GM12878 (cell line): Measurements from ENCODE around the gene TMEM253. TPM values are rescaled to one million over a fixed set of nuclear protein-coding genes. Genes with fewer than 3 reads are reported as not detected.

Source experiments
- ATAC-seq: fragments of 200-7000 bp; cut with Tn5 transposase; 3 replicates; pipeline ENCODE4 v1.9.1; 2020; ENCODE audit warnings: mild to moderate bottlenecking, moderate library complexity
- Bru-seq: library from RNA; stranded (reverse); fragments of 400-500 nt; gene quantifications from one replicate; lab custom pipeline; 2021; lab: Mats Ljungman, UMichigan
- BruChase-seq, 2 experiments: library from RNA; stranded (reverse); fragments of 400-500 nt; gene quantifications; one replicate each; lab custom pipeline; 2021; lab: Mats Ljungman, UMichigan
- BruUV-seq: library from RNA; stranded (reverse); fragments of 400-500 nt; replicated peaks from 2 replicates; lab custom pipeline; 2021; lab: Mats Ljungman, UMichigan
- CTCF ChIA-PET: fragments of 300-600 bp; sonication (Branson Sonifier 250); formaldehyde crosslinking; extraction: SDS; loops from one replicate; lab custom pipeline; 2021; ENCODE audit warnings: inconsistent platforms; lab: Yijun Ruan, JAX
- POLR2A ChIA-PET: fragments of 350-600 bp; formaldehyde crosslinking; extraction: SDS; loops from one replicate; lab custom pipeline; 2021; ENCODE audit warnings: inconsistent platforms; lab: Charles Lee
- RAD21 ChIA-PET: fragments of 300-600 bp; sonication (Branson Sonifier 250); formaldehyde crosslinking; loops from one replicate; lab custom pipeline; 2023; ENCODE audit warnings: antibody characterized with exemption; ENCODE audit not compliant: unreplicated experiment; lab: Charles Lee
- SMC1A ChIA-PET: fragments of 300-600 bp; sonication (Branson Sonifier 250); formaldehyde crosslinking; loops from one replicate; lab custom pipeline; 2023; ENCODE audit not compliant: unreplicated experiment, uncharacterized antibody; lab: Charles Lee
- DNase-seq: peaks from one replicate; pipeline ENCODE4 v3.0.0-alpha.2; 2011; ENCODE audit warnings: low read depth, low spot score
- FAIRE-seq: peaks from 3 replicates; lab custom pipeline; 2011; peaks lifted over from hg19 to GRCh38; lab: Jason Lieb, UNC
- H2AFZ ChIP-seq: 2 replicates; pipeline ENCODE4 v1.6.0; 2011; ENCODE audit warnings: low read depth, low read length, control low read depth; ENCODE audit not compliant: control insufficient read depth
- H3K27ac ChIP-seq: 2 replicates; pipeline ENCODE4 v1.5.1; 2011; ENCODE audit warnings: control low read depth; ENCODE audit not compliant: control insufficient read depth, insufficient read depth
- H3K27me3 ChIP-seq, 2 experiments: replicated peaks in 1 of 2; 2 replicates each; pipeline versions ENCODE4 v1.6.0 to v1.6.1; 2011; ENCODE audit warnings: low read length in 1 of 2; ENCODE audit not compliant: control insufficient read depth in 2 of 2, insufficient read depth in 2 of 2
- H3K36me3 ChIP-seq, 2 experiments: 2 replicates each; pipeline ENCODE4 v1.5.1; 2011; ENCODE audit warnings: low read length in 1 of 2; ENCODE audit not compliant: control insufficient read depth in 2 of 2, insufficient read depth in 2 of 2
- H3K4me1 ChIP-seq: 2 replicates; pipeline ENCODE4 v1.6.1; 2011; ENCODE audit warnings: mild to moderate bottlenecking, low read length, moderate library complexity, mixed read lengths; ENCODE audit not compliant: control insufficient read depth, insufficient read depth
- H3K4me2 ChIP-seq: 2 replicates; pipeline ENCODE4 v1.6.0; 2011; ENCODE audit warnings: control low read depth; ENCODE audit not compliant: control insufficient read depth, insufficient read depth
- H3K4me3 ChIP-seq: fragments of 200-600 bp; sonication (generic); 2 replicates; pipeline ENCODE4 v1.5.1; 2016
- H3K79me2 ChIP-seq: 2 replicates; pipeline ENCODE4 v1.6.0; 2011; ENCODE audit warnings: low read length; ENCODE audit not compliant: control insufficient read depth, insufficient read depth
- H3K9ac ChIP-seq: 2 replicates; pipeline ENCODE4 v1.8.0; 2011; ENCODE audit warnings: low read length, control low read depth, mixed read lengths; ENCODE audit not compliant: control insufficient read depth, insufficient read depth
- H3K9me3 ChIP-seq: replicated peaks from 3 replicates; pipeline ENCODE4 v1.5.1; 2011; ENCODE audit warnings: mild to moderate bottlenecking, low read length; ENCODE audit not compliant: control insufficient read depth, insufficient read depth
- H4K20me1 ChIP-seq: 2 replicates; pipeline ENCODE4 v1.6.0; 2011; ENCODE audit not compliant: control insufficient read depth, insufficient read depth
- IRF3 ChIP-seq: fragments of 450-650 bp; IDR thresholded peaks from 2 replicates; pipeline ENCODE4 v1.6.1; 2014; ENCODE audit warnings: mild to moderate bottlenecking
- IRF4 ChIP-seq: IDR thresholded peaks from 2 replicates; pipeline ENCODE4 v1.6.1; 2011; ENCODE audit warnings: low read depth, low read length
- MYC ChIP-seq: IDR thresholded peaks from 2 replicates; pipeline ENCODE4 v1.6.1; 2011; ENCODE audit warnings: mild to moderate bottlenecking, low read length, moderate library complexity, inconsistent platforms; ENCODE audit not compliant: insufficient read depth, insufficient replicate concordance, insufficient read length, severe bottlenecking
- NFXL1 ChIP-seq: fragments of 450-650 bp; IDR thresholded peaks from 2 replicates; pipeline ENCODE4 v1.6.1; 2017; ENCODE audit warnings: antibody characterized with exemption, mild to moderate bottlenecking, borderline replicate concordance
- SMARCA5 ChIP-seq: fragments of 450-650 bp; IDR thresholded peaks from 2 replicates; pipeline ENCODE4 v1.6.1; 2017; ENCODE audit warnings: mild to moderate bottlenecking
- SMC3 ChIP-seq: IDR thresholded peaks from 2 replicates; pipeline ENCODE4 v1.6.1; 2011; ENCODE audit warnings: low read length, improper control_type of control experiment, borderline replicate concordance
- WGBS: methylation state at CpG from one replicate; pipeline ENCODE4 v1.1.6; 2016; ENCODE audit warnings: low lambda C conversion rate; ENCODE audit not compliant: insufficient replicate concordance, insufficient coverage; ENCODE audit errors: missing lambda C conversion rate; 5-methylcytosine and 5-hydroxymethylcytosine counted together
- in situ Hi-C: fragments of 300-500 bp; cut with MboI; formaldehyde crosslinking; loops from 9 replicates; pipeline ENCODE4 v1.14.3; 2018; ENCODE audit warnings: mixed read lengths
- intact Hi-C: fragments of 100-400 bp; cut with micrococcal nuclease; formaldehyde crosslinking; loops from one replicate; pipeline ENCODE4 v1.14.2; 2022; ENCODE audit not compliant: unreplicated experiment
- long read RNA-seq, 2 experiments: library from polyadenylated mRNA; unstranded; transcript quantifications; one replicate each; pipeline ENCODE4 v2.0.0, GENCODE V29; 2019 to 2020
- polyA minus RNA-seq, 3 experiments: library from RNA; depleted of rRNA, polyadenylated mRNA; stranded (reverse); fragments of >200 nt; gene quantifications; 2 replicates each; pipeline ENCODE4 v1.2.3, GENCODE V29; 2011
- polyA plus RNA-seq, 11 experiments: library from polyadenylated mRNA; depleted of rRNA in 4 of 11; unstranded in 6 of 11; stranded (reverse) in 5 of 11; fragments of >200 nt; fragmentation: Nextera tagmentation in 4 of 11; fragmentation: Illumina TruSeq in 1 of 11; extraction: Ambion mirVana in 4 of 11; extraction: Trizol in 1 of 11; gene quantifications; 1 replicate in 1 of 11; 2 replicates in 10 of 11; pipeline versions ENCODE4 v1.2.1 to v1.2.3, GENCODE V29; 2011 to 2016; ENCODE audit warnings: inconsistent platforms in 2 of 11, missing spikeins in 2 of 11, low read depth in 1 of 11
- total RNA-seq, 4 experiments: library from RNA; depleted of rRNA in 3 of 4; stranded (reverse); fragments of >200 nt in 3 of 4; fragmentation: Illumina TruSeq in 1 of 4; extraction: Trizol in 1 of 4; gene quantifications; 2 replicates each; pipeline versions ENCODE4 v1.2.1 to v1.2.3, GENCODE V29; 2013 to 2021

TMEM253 gene
- total RNA-seq (2013; cell fraction: nucleolus; rRNA removed), result not detected in 2 replicates
- not detected in 2 replicates for total RNA-seq (2014; rRNA removed)
- total RNA-seq (2014; rRNA removed; fragmentation: Illumina TruSeq; extraction: Trizol), result not detected in 2 replicates
- not detected in 2 replicates for total RNA-seq (2021)
- not detected for polyA plus RNA-seq (2011; ENCODE audit: low read depth)
- 0.09 and 0.11 TPM in 2 replicates for polyA plus RNA-seq (2011; rRNA removed)
- 0.07 and 0.10 TPM in 2 replicates for polyA plus RNA-seq (2011; cell fraction: cytosol; rRNA removed)
- 0.12 and 0.22 TPM in 2 replicates for polyA plus RNA-seq (2011; cell fraction: nucleus; rRNA removed)
- polyA plus RNA-seq (2012), result not detected in 2 replicates
- not detected in 2 replicates for polyA plus RNA-seq (2014; fragmentation: Illumina TruSeq; extraction: Trizol)
- polyA plus RNA-seq (2014; fragmentation: Nextera tagmentation; extraction: Ambion mirVana), result under 1 TPM in 1 of 2 experiments, not detected in 1; 0.48 TPM
- polyA plus RNA-seq (2014; rRNA removed), result not detected in 2 replicates
- not detected for polyA plus RNA-seq (2016; fragmentation: Nextera tagmentation; extraction: Ambion mirVana)
- polyA minus RNA-seq (2011; rRNA and poly(A)+ RNA removed), result not detected in 2 replicates
- polyA minus RNA-seq (2011; cell fraction: cytosol; rRNA and poly(A)+ RNA removed), result not detected in 2 replicates
- 0.24 and 0.67 TPM in 2 replicates for polyA minus RNA-seq (2011; cell fraction: nucleus; rRNA and poly(A)+ RNA removed)
- Bru-seq, nascent RNA, result percentile 12 among the genes with signal in this experiment
- percentile 18 among the genes with signal in this experiment for BruChase-seq, experiment 1, labeled RNA remaining after a 6-hour chase
- percentile 12 among the genes with signal in this experiment for BruChase-seq, experiment 2, labeled RNA remaining after a 2-hour chase
- long read RNA-seq, experiment 1, result 0 reads
- long read RNA-seq, experiment 2, result 0 reads

GRCh38 chr14:21100931-21101330, at the start of gene TMEM253:
Gene TMEM253, plus strand, starts transcription at chr14:21101066. Its CDS starts 278 bp downstream, at chr14:21101344.
- SMC1A ChIA-PET, result interaction anchor here (0.8 to 7.8 kb wide), 3 partner anchors 8 to 87 kb away, joined by 3 to 99 read pairs (median 7); no protein-coding TSS in a partner anchor

More at GRCh38 chr14:21100931-21101330, at the start of gene TMEM253:
- H3K36me3 ChIP-seq, result no peaks in the 10 kb centered on the region
- H3K9me3 ChIP-seq, result no peaks in the 10 kb centered on the region
- intact Hi-C loops (loop anchor here (5.0 kb wide), 1 partner anchor 759 kb away; the partner anchor contains the start of gene PARP2), in situ Hi-C loops (loop anchor here (5.0 kb wide), 1 partner anchor 84 kb away; no protein-coding TSS in a partner anchor)
- BruUV-seq, result no TSS peak
- ChIA-PET RAD21 (interaction anchor here (1.5 to 5.4 kb wide), 2 partner anchors 8 to 86 kb away, joined by 6 to 51 read pairs; no protein-coding TSS in a partner anchor), CTCF (interaction anchor here (1.3 to 10.6 kb wide), 6 partner anchors 6 to 86 kb away, joined by 3 to 253 read pairs (median 126); partner anchors contain the start of gene ARHGEF40), POLR2A (interaction anchor here (0.6 to 1.5 kb wide), 3 partner anchors 8 to 458 kb away, joined by 3 to 4 read pairs (median 3); no protein-coding TSS in a partner anchor)
- TF ChIP-seq SMC3 (no peak), SMARCA5 (no peak), NFXL1 (no peak), MYC (no peak), IRF3 (no peak), IRF4 (no peak)
- H3K9ac ChIP-seq, result no peak within 1 kb of the TSS
- H3K27me3 ChIP-seq, result peaks cover 2 to 3% of the 10 kb centered on the region in 2 experiments; a peak in 2 of 4 replicates
- no peaks in the 10 kb centered on the region for H4K20me1 ChIP-seq
- H3K4me3 ChIP-seq, result no peak within 1 kb of the TSS
- no peak within 1 kb of the TSS for H2AFZ ChIP-seq
- H3K27ac ChIP-seq, result no peak within 1 kb of the TSS
- no peak for FAIRE-seq
- no peak within 1 kb of the TSS for H3K4me2 ChIP-seq
- no peak for ATAC-seq
- WGBS, result 36% methylated on average over 5 of the region's 5 CpGs
- peaks cover 7% of the 10 kb centered on the region for H3K4me1 ChIP-seq
- no peak for DNase-seq
- H3K79me2 ChIP-seq, result no peaks in the 10 kb centered on the region; the same call in 1 of the 2 replicates
